Neural crest cell (in vitro differentiated cells): Measurements from ENCODE around the gene LMBR1L. TPM values are rescaled to one million over a fixed set of nuclear protein-coding genes. Genes with fewer than 3 reads are reported as not detected.

Source experiments
- DNase-seq: peaks from one replicate; pipeline ENCODE4 v3.0.0; 2021; ENCODE audit warnings: low read depth, mixed read lengths, low spot score
- H3K27ac Mint-ChIP-seq: one replicate; pipeline ENCODE4 v1.8.0; 2021; ENCODE audit warnings: mild to moderate bottlenecking, mixed read lengths; ENCODE audit not compliant: unreplicated experiment
- H3K27me3 Mint-ChIP-seq: 2 replicates; pipeline ENCODE4 v1.8.0; 2021; ENCODE audit warnings: low read depth, mild to moderate bottlenecking, mixed read lengths
- H3K36me3 Mint-ChIP-seq: 2 replicates; pipeline ENCODE4 v1.8.0; 2021; ENCODE audit warnings: low read depth, mild to moderate bottlenecking, mixed read lengths
- H3K4me1 Mint-ChIP-seq: 2 replicates; pipeline ENCODE4 v1.8.0; 2021; ENCODE audit warnings: mixed read lengths
- H3K4me3 Mint-ChIP-seq: one replicate; pipeline ENCODE4 v1.8.0; 2021; ENCODE audit warnings: mild to moderate bottlenecking, mixed read lengths
- H3K9me3 Mint-ChIP-seq: 2 replicates; pipeline ENCODE4 v1.8.0; 2021; ENCODE audit warnings: mixed read lengths
- long read RNA-seq: library from polyadenylated mRNA; unstranded; transcript quantifications from one replicate; pipeline ENCODE4 v2.0.0, GENCODE V29; 2020
- total RNA-seq: library from RNA; stranded (reverse); gene quantifications from 2 replicates; pipeline ENCODE4 v1.2.1, GENCODE V29; 2021
- TF ChIP-seq, protein P1 (sequence below): fragments of 200-600 bp; sonication (generic); conservative IDR thresholded peaks from 2 replicates; pipeline ENCODE4 v1.5.0; 2021; ENCODE audit warnings: antibody characterized with exemption, mild to moderate bottlenecking

LMBR1L gene, protein sequence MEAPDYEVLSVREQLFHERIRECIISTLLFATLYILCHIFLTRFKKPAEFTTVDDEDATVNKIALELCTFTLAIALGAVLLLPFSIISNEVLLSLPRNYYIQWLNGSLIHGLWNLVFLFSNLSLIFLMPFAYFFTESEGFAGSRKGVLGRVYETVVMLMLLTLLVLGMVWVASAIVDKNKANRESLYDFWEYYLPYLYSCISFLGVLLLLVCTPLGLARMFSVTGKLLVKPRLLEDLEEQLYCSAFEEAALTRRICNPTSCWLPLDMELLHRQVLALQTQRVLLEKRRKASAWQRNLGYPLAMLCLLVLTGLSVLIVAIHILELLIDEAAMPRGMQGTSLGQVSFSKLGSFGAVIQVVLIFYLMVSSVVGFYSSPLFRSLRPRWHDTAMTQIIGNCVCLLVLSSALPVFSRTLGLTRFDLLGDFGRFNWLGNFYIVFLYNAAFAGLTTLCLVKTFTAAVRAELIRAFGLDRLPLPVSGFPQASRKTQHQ
- total RNA-seq, result 101 TPM in 2 replicates
- long read RNA-seq, transcript LMBR1L-201 (17 exons, 2,934 nt), result major isoform, 11 of 45 reads
- long read RNA-seq, partial matches to known transcripts, result 10 of 45 reads
- long read RNA-seq, other reads (novel, unspliced or antisense), result 23 of 45 reads

GRCh38 chr12:49110464-49111155 lies at the start of gene LMBR1L:
Gene LMBR1L (minus strand): TSS chr12:49110847. CDS start chr12:49110555, 292 bp downstream.
- H3K4me3 Mint-ChIP-seq, result peak within 1 kb of the TSS; percentile 96
- H3K27ac Mint-ChIP-seq, result peak within 1 kb of the TSS; percentile 97
- TF ChIP-seq, protein P1, sequence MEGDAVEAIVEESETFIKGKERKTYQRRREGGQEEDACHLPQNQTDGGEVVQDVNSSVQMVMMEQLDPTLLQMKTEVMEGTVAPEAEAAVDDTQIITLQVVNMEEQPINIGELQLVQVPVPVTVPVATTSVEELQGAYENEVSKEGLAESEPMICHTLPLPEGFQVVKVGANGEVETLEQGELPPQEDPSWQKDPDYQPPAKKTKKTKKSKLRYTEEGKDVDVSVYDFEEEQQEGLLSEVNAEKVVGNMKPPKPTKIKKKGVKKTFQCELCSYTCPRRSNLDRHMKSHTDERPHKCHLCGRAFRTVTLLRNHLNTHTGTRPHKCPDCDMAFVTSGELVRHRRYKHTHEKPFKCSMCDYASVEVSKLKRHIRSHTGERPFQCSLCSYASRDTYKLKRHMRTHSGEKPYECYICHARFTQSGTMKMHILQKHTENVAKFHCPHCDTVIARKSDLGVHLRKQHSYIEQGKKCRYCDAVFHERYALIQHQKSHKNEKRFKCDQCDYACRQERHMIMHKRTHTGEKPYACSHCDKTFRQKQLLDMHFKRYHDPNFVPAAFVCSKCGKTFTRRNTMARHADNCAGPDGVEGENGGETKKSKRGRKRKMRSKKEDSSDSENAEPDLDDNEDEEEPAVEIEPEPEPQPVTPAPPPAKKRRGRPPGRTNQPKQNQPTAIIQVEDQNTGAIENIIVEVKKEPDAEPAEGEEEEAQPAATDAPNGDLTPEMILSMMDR, result peak; percentile 60
- no peaks in the 10 kb centered on the region for H3K27me3 Mint-ChIP-seq
- DNase-seq, result peak; percentile 90
- H3K9me3 Mint-ChIP-seq, result no peaks in the 10 kb centered on the region
- H3K36me3 Mint-ChIP-seq, result no peaks in the 10 kb centered on the region
- peaks cover 33% of the 10 kb centered on the region for H3K4me1 Mint-ChIP-seq

DNA sequence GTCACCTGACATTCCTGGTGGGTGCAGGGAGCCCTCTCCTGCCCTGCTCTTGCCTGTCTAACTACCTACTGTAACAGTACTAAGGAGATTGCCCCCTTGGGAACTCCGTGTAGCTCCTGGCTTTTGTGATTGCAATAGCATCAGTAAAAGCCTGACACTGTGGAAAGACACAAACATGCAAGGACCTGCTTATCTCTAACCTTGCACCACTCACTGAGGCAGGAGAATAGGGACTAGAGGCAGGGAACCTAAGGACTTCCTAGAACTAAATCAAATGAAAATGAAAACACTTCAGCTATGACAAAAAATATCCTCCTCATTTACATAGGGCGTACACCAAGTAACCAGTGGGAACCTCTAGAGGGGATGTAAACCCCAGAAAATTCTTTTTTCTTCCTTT lies 49.8 kb upstream of the LMBR1L start:
- H3K4me3 Mint-ChIP-seq, result no peak overlapping the region
- H3K27me3 Mint-ChIP-seq, result no peaks in the 10 kb centered on the region
- H3K4me1 Mint-ChIP-seq, result no peaks in the 10 kb centered on the region
- no peaks in the 10 kb centered on the region for H3K9me3 Mint-ChIP-seq
- DNase-seq, result no peak
- no peaks in the 10 kb centered on the region for H3K36me3 Mint-ChIP-seq
- TF ChIP-seq, protein P1, result no peak
- no peak overlapping the region for H3K27ac Mint-ChIP-seq

- no peak for DNase-seq
- Mint-ChIP-seq H3K27ac (no peak overlapping the region), H3K9me3 (no peaks in the 10 kb centered on the region), H3K36me3 (no peaks in the 10 kb centered on the region), H3K4me1 (no peaks in the 10 kb centered on the region), H3K27me3 (no peaks in the 10 kb centered on the region), H3K4me3 (no peak overlapping the region)
- TF ChIP-seq, protein P1, result no peak
Measured at GRCh38 chr12:49154221-49154620, 43.6 kb upstream of the LMBR1L start.

DNA sequence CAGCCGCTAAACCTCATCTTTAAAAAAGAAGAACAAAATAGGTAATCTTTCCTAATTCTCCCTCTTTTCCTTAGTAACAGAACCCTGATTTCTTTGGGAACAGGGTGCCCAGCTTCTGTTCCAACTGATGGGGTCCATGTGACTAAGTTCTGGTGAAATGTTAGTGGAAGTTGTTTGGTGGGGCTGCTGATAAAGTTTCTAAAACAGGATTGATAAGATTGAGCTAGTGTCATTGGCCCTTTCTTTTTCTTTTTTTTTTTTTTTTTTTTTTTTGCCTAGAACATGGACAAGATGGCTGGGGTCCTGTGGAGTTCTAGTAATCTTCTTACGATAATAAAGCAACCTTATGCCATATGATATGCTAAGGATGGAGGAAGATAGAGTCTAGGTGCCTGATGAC lies 36.7 kb upstream of the LMBR1L start:
- DNase-seq, result no peak
- no peaks in the 10 kb centered on the region for H3K27me3 Mint-ChIP-seq
- H3K9me3 Mint-ChIP-seq, result no peaks in the 10 kb centered on the region
- no peaks in the 10 kb centered on the region for H3K4me1 Mint-ChIP-seq
- H3K27ac Mint-ChIP-seq, result no peak overlapping the region
- TF ChIP-seq, protein P1, result no peak
- no peaks in the 10 kb centered on the region for H3K36me3 Mint-ChIP-seq
- no peak overlapping the region for H3K4me3 Mint-ChIP-seq

DNA sequence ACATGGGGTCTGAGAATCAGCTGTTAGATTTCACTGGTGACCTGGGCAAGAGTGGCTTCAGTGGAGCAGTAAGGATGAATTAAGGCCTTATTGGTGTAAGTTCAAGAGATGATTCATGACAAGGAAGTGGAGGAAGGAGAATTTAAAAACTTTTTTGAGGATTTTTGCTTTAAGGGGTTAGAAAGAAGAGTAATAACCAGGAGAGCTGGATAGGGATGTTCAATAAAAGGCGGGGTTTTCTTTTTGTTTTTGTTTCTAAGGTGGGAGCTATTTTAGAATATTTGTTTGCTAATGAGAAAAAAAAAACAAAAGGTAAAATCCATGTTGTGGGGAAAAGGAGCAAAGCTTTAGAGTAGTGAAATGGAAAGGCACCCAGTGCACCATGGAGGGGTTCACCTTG lies 35.8 kb upstream of the LMBR1L start:
- no peak for DNase-seq
- Mint-ChIP-seq H3K36me3 (no peaks in the 10 kb centered on the region), H3K27ac (no peak overlapping the region), H3K27me3 (no peaks in the 10 kb centered on the region), H3K9me3 (no peaks in the 10 kb centered on the region), H3K4me1 (no peaks in the 10 kb centered on the region), H3K4me3 (no peak overlapping the region)
- TF ChIP-seq, protein P1, result no peak
